GM12891 (cell line): ENCODE measurements around the gene TRMU.

ENCODE experiments used
- DNase-seq: peaks from one replicate; pipeline ENCODE4 v3.0.0; 2011; ENCODE audit warnings: low spot score; ENCODE audit not compliant: insufficient read length
- FAIRE-seq: peaks from 2 replicates; lab custom pipeline; 2011; peaks lifted over from hg19 to GRCh38; lab: Jason Lieb, UNC
- PAX5 ChIP-seq: IDR thresholded peaks from 2 replicates; pipeline ENCODE4 v1.6.1; 2011; ENCODE audit warnings: low read length, moderate library complexity, mild to moderate bottlenecking; ENCODE audit not compliant: insufficient read depth, severe bottlenecking
- POLR2A ChIP-seq: IDR thresholded peaks from 2 replicates; pipeline ENCODE4 v1.6.1; 2011; ENCODE audit warnings: low read depth, low read length, control low read depth
- POLR2AphosphoS5 ChIP-seq: IDR thresholded peaks from 2 replicates; pipeline ENCODE4 v1.6.1; 2011; ENCODE audit warnings: low read depth, low read length, control low read depth
- POU2F2 ChIP-seq: IDR thresholded peaks from 2 replicates; pipeline ENCODE4 v1.6.1; 2011; ENCODE audit warnings: low read depth, mild to moderate bottlenecking, control low read depth, low read length, moderate library complexity
- SPI1 ChIP-seq: IDR thresholded peaks from 2 replicates; pipeline ENCODE4 v1.6.1; 2011; ENCODE audit warnings: low read depth, low read length, control low read depth
- TAF1 ChIP-seq: IDR thresholded peaks from 2 replicates; pipeline ENCODE4 v1.6.1; 2011; ENCODE audit warnings: low read depth, low read length, control low read depth

TRMU gene

GRCh38 chr22:46360097-46360496 lies 24.6 kb downstream of the TRMU start:
- TF ChIP-seq POU2F2, result no peak
- TF ChIP-seq PAX5, result no peak
- no peak for TF ChIP-seq POLR2A
- no peak for TF ChIP-seq POLR2AphosphoS5
- no peak for TF ChIP-seq SPI1
- no peak for TF ChIP-seq TAF1
- FAIRE-seq, result no peak
- DNase-seq, result no peak

- no peak for FAIRE-seq
- TF ChIP-seq TAF1 (no peak), SPI1 (no peak), POU2F2 (no peak), POLR2A (no peak), PAX5 (no peak), POLR2AphosphoS5 (no peak)
- DNase-seq, result no peak
Observed at GRCh38 chr22:46360891-46361290, 25.4 kb downstream of the TRMU start.

DNA sequence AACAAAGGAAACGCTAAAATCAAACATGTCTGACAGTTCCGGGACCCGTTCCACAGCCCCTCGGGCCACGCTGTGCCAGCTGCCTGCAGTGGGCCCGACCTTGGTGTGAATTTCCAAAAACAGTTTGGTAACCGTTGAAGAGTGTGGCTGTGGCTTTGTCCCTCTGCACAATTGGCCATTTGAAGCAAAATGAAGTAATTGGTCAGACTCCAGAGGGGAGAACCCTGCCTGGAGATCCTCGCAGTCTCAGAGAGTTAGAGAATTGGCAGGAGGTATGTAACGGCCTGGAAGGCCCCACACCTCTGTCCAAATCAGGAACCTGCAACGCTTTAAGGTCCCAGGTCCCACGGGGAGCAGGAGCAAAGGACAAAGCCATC lies 26.3 kb downstream of the TRMU start:
- FAIRE-seq (no peak), DNase-seq (no peak)
- TF ChIP-seq SPI1 (no peak), PAX5 (no peak), POU2F2 (no peak), TAF1 (no peak), POLR2AphosphoS5 (no peak), POLR2A (no peak)

DNA sequence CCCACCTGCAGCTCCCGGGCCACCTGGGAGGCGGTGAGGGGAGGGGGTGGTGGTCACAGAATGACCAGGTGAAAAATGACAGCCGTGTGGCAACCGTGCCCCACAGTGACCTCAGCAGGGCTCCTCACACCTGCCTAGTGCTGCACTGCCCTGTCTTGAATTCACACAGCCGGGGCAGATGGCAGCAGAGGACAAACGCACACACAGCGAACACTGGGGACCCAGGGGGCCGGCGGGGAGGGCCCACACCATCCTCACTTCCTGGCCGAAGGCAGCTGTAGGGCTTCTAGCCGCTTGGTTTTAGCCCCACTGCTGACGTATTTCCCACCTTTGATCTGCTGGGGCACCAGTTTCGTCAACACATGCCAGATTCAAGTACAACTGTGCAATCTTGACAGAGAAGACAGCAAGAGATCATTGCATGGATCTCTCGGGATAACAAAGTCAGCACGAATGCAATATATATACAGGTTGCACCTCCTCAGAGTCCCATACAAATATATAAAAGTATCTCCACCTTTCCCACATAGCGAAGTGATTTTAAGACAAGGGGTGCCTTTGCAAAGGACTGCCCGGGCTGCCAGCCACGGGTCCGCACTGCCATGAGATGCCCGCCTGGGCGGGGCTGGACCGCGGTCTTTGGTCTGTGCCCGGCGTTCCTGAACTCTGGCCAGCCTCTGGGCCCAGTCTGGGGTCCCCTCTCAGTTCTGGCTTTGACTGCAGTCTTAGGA lies 26.9 kb downstream of the TRMU start:
- no peak for DNase-seq
- TF ChIP-seq TAF1, result no peak
- TF ChIP-seq POLR2AphosphoS5, result no peak
- TF ChIP-seq POLR2A, result no peak
- TF ChIP-seq SPI1, result no peak
- no peak for TF ChIP-seq POU2F2
- no peak for TF ChIP-seq PAX5
- FAIRE-seq, result no peak

DNA sequence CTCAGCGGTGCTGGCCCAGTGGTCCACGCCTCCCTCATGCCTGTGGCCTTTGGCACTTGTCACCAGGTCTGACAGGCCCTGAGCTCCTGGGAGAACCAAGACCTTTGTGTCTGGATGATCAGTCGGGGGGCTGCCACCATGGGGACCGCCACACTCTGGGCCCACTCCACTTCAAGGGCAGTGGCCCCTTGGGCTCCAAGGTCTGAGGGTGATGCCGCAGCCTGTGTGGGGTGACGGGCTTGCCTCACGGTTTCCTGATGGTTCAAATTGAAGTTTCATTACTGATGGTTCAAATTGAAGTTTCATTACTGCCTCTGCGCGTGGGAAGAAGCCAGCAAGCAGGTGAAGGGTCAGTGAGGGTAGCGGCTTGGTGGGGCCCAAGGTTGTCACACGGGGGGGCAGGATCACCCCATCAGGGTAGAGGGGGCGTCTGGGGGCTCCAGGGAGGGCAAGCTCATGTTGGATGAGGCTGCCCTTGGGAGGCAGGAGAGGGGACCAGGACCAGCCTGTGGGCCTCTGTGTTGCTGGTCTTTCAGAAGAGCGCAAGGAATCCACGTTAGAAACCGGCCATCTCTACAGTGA lies 27.5 kb downstream of the TRMU start:
- TF ChIP-seq POU2F2 (no peak), TAF1 (no peak)
- DNase-seq (no peak), FAIRE-seq (no peak)

- TF ChIP-seq PAX5 (no peak), SPI1 (no peak), POLR2AphosphoS5 (no peak), POU2F2 (no peak), POLR2A (no peak), TAF1 (no peak)
- FAIRE-seq (no peak), DNase-seq (no peak)
Observed at GRCh38 chr22:46363611-46364321, 28.3 kb downstream of the TRMU start.

DNA sequence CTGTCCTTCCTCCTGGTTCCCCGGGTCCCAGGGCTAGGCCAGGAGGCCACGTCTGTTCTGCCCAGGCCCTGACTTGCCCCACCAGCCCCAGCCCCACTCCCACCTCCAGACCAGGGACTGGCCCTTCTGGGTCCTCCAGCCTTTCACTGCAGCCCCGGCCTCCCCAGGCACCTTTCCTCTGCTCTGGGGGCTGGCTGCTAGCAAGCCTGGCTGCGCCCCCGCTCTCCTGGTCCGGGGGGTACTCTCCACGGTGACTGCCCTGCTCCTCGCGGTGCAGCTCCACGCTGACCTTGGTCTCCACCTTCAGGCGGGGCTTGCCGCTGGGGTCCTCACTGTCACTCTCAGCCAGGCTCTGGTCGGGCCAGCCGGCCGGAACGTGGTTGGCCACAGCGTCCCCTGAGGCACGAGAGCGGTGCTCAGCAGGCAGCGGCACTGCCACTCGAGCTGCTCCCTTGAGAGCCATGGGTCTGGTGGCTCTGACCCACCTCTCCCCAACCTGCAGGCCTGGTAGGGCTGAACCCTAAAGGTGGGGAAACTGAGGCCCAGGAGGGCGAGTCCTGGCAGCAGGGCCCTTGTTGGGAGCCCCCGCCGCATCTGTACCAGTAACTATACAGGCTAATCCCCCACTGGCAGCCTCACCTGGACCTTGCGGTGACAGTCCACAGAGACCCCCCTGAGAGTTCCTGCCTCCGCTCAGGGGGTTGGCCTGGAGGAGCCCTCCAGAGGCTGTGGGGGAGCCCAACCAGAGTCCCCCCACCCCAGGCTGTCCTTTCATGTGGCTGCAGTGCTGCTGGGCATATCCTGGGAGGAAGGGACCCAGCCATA lies 29.0 kb downstream of the TRMU start:
- FAIRE-seq, result no peak
- TF ChIP-seq POLR2AphosphoS5, result no peak
- no peak for TF ChIP-seq TAF1
- no peak for TF ChIP-seq SPI1
- no peak for TF ChIP-seq POU2F2
- DNase-seq, result no peak

DNA sequence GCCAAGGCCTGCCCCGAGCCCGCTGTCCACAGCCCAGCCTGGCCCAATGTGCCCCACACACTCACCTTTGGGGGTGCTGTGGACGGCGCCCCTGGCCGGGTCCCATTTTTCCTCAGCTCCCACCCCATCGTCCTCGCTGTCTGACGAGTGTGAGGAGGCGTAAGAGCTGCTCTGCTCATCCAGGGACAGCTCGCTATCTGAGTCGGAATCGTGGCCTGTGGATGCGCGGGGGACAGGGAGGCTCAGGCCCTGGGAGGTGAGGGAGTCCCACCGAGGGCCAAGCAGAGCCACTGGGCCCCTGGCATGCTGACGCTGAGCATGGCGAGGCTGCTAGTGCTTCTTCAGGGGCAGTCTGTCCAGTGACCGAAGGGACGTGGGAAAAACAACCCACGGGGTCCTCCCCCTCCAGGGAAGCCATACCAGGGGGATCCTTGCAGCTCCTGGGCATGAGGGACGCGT lies 29.7 kb downstream of the TRMU start:
- DNase-seq (no peak), FAIRE-seq (no peak)
- TF ChIP-seq PAX5, result no peak
- no peak for TF ChIP-seq POLR2A
- TF ChIP-seq TAF1, result no peak
- no peak for TF ChIP-seq POU2F2
- TF ChIP-seq POLR2AphosphoS5, result no peak
- TF ChIP-seq SPI1, result no peak

DNA sequence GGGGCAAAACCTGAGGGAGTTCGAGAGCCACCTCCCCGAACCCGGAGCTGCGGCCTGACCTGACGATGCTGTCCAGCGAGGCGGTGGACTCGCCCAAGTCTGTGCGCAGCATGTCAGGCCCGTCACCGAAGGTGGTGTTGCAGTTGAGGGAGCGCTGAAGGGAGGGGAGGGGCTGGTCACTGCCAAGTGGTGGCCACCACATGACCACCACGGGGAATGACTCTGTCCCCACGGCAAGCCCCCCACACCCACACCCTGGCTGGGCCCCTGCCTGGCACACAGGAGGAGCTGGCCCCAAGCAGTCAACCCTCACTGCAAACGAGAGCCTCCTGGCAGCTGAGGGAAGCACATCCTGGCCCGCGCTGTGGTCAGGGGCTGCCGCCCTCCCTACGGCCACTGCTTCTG lies 30.8 kb downstream of the TRMU start:
- TF ChIP-seq POLR2A (no peak), SPI1 (no peak), TAF1 (no peak), POLR2AphosphoS5 (no peak), POU2F2 (no peak), PAX5 (no peak)
- FAIRE-seq, result no peak

More for the DNA sequence above, 30.8 kb downstream of the TRMU start:
- DNase-seq, result no peak
